CD4-positive, alpha-beta T cell (primary cell): ENCODE results near the gene CHCT1. TPM values are rescaled to one million over a fixed set of nuclear protein-coding genes. Genes with fewer than 3 reads are reported as not detected.
"Not testable (repeated sequence)": the region's sequence is repeated elsewhere in the genome, so short reads cannot be mapped to it uniquely, and the experiment has no call there.

ENCODE experiments used
- ATAC-seq: fragments of 200-7000 bp; cut with Tn5 transposase; one replicate; pipeline ENCODE4 v1.10.0; 2022; ENCODE audit warnings: mild to moderate bottlenecking; ENCODE audit not compliant: poor library complexity
- CTCF ChIA-PET: fragments of 350-600 bp; sonication (Branson Sonifier 250); formaldehyde crosslinking; loops from one replicate; lab custom pipeline; 2021; ENCODE audit warnings: antibody characterized with exemption, inconsistent platforms; lab: Charles Lee
- POLR2A ChIA-PET: fragments of 350-600 bp; sonication (Branson Sonifier 250); formaldehyde crosslinking; loops from one replicate; lab custom pipeline; 2021; ENCODE audit warnings: antibody characterized with exemption, inconsistent platforms; lab: Charles Lee
- DNase-seq, 14 experiments: peaks; one replicate each; pipeline ENCODE4 v3.0.0-alpha.2; 2013 to 2020; ENCODE audit warnings: mixed read lengths in 2 of 14
- H3K27ac ChIP-seq, 2 donors: one replicate each; pipeline versions ENCODE4 v1.5.1 to v1.7.0; 2013; ENCODE audit warnings: low read length in 2 of 2, low read depth in 1 of 2, mild to moderate bottlenecking in 1 of 2
- H3K27me3 ChIP-seq, 2 experiments: 1 replicate in 1 of 2; 2 replicates in 1 of 2; pipeline versions ENCODE4 v1.6.1 to v1.7.0; 2013; ENCODE audit warnings: low read length in 2 of 2, control low read depth in 1 of 2, mild to moderate bottlenecking in 1 of 2, moderate library complexity in 1 of 2; ENCODE audit not compliant: insufficient read depth in 2 of 2, control insufficient read depth in 1 of 2
- H3K36me3 ChIP-seq: one replicate; pipeline ENCODE4 v1.6.1; 2013; ENCODE audit warnings: low read length, control low read depth; ENCODE audit not compliant: insufficient read depth
- H3K4me1 ChIP-seq: one replicate; pipeline ENCODE4 v1.6.1; 2013; ENCODE audit warnings: low read length, control low read depth; ENCODE audit not compliant: insufficient read depth
- H3K4me3 ChIP-seq: one replicate; pipeline ENCODE4 v1.5.1; 2013; ENCODE audit warnings: mild to moderate bottlenecking, low read length, moderate library complexity
- H3K9me3 ChIP-seq, 2 experiments: 1 replicate in 1 of 2; 2 replicates in 1 of 2; pipeline versions ENCODE4 v1.6.1 to v1.7.0; 2013; ENCODE audit warnings: low read length in 2 of 2, mild to moderate bottlenecking in 2 of 2, control low read depth in 1 of 2, moderate library complexity in 1 of 2; ENCODE audit not compliant: control insufficient read depth in 1 of 2, insufficient read depth in 1 of 2
- H3K27ac Mint-ChIP-seq: one replicate; pipeline ENCODE4 v1.8.0; 2020; ENCODE audit warnings: mixed read lengths
- H3K27me3 Mint-ChIP-seq: one replicate; pipeline ENCODE4 v1.8.0; 2021; ENCODE audit warnings: mixed read lengths
- H3K36me3 Mint-ChIP-seq: one replicate; pipeline ENCODE4 v1.8.0; 2021; ENCODE audit warnings: low read depth, mixed read lengths
- H3K4me1 Mint-ChIP-seq: one replicate; pipeline ENCODE4 v1.8.0; 2021; ENCODE audit warnings: low read depth, mixed read lengths
- H3K4me3 Mint-ChIP-seq: one replicate; pipeline ENCODE4 v1.8.0; 2020; ENCODE audit warnings: mild to moderate bottlenecking, mixed read lengths
- H3K9me3 Mint-ChIP-seq: one replicate; pipeline ENCODE4 v1.8.0; 2020; ENCODE audit warnings: mixed read lengths
- CTCF ChIP-seq: fragments of 200-600 bp; IDR thresholded peaks from one replicate; pipeline ENCODE4 v1.8.0; 2022; ENCODE audit warnings: antibody characterized with exemption, mild to moderate bottlenecking
- intact Hi-C, 2 experiments: fragments of 100-400 bp; cut with DNase I in 1 of 2; cut with micrococcal nuclease in 1 of 2; formaldehyde crosslinking; loops; one replicate each; pipeline versions ENCODE4 v1.15.1 to v1.9.0; 2023 to 2025; cut with DNase I, micrococcal nuclease
- polyA plus RNA-seq, 2 donors: library from polyadenylated mRNA; unstranded; fragments of 120-200 nt; gene quantifications; one replicate each; pipeline ENCODE4 v1.2.1, GENCODE V29; 2013
- total RNA-seq, 174 experiments: library from RNA in 2 of 174; stranded (reverse) in 2 of 174; gene quantifications; one replicate each; pipeline ENCODE4 v1.2.3 and lab custom pipeline; 2021 to 2026

CHCT1 gene
- not detected for total RNA-seq
- 0.25 TPM for polyA plus RNA-seq (2013, experiment 1 of 2)
- polyA plus RNA-seq (2013, experiment 2 of 2) = not detected
- 0 to 0.72 (median 0.14) reads per million in 172 experiments for total RNA-seq (lab: John Stamatoyannopoulos, UW)

DNA sequence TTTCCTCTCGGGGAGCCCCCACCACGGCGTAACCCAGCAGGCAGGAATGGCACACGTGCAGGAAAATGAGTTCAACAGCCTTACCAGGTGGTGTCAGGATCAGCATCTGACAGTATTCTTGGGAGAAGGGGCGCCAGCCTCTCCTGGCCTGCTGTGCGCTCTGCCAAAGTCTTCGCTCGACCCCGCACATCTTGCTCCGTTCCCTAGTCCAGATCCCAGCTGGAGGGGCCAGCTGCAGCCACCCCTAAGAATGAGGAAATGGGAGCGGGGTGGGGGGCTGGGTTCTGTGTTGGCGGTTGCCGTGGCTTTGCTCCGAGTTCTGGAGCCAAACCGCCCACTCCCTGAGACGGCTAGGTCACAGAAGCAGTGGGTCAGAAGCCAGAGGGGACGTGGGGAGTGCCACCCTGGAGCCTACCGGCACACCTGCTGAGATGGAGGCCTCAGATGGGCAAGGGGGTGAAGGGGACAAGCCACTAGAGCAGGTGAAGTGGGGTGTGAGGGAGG, at the start of gene CHCT1:
Gene CHCT1, plus strand, starts transcription at position 328 of the 504 bp plus-strand sequence. Its CDS starts 104 bp downstream, at position 432.
- Histone ChIP-seq H3K4me3 (peak within 1 kb of the TSS; percentile 52), H3K36me3 (no peaks in the 10 kb centered on the region), H3K4me1 (peaks cover 13% of the 10 kb centered on the region), H3K27me3 (no peaks in the 10 kb centered on the region), H3K27ac (no peak within 1 kb of the TSS), H3K9me3 (no peaks in the 10 kb centered on the region)
- peaks cover 5% of the 10 kb centered on the region for H3K4me1 Mint-ChIP-seq
- intact Hi-C loops = no loop called here
- no peaks in the 10 kb centered on the region for H3K27me3 Mint-ChIP-seq
- CTCF ChIA-PET = no interaction called here
- no peak for ATAC-seq
- POLR2A ChIA-PET = no interaction called here
- peak within 1 kb of the TSS; percentile 84 for H3K4me3 Mint-ChIP-seq
- no peaks in the 10 kb centered on the region for H3K9me3 Mint-ChIP-seq
- no peaks in the 10 kb centered on the region for H3K36me3 Mint-ChIP-seq
- peak within 1 kb of the TSS; percentile 36 for H3K27ac Mint-ChIP-seq
- no peak for TF ChIP-seq CTCF
- DNase-seq = peak in 2 of 14 experiments; percentile 19 to 26

- ATAC-seq = no peak
- H3K27me3 ChIP-seq = no peaks in the 10 kb centered on the region
- Mint-ChIP-seq H3K27ac (no peak overlapping the region), H3K9me3 (no peaks in the 10 kb centered on the region), H3K4me1 (peaks cover 18% of the 10 kb centered on the region), H3K36me3 (peaks cover under 1% of the 10 kb centered on the region), H3K4me3 (no peak overlapping the region), H3K27me3 (no peaks in the 10 kb centered on the region)
- POLR2A ChIA-PET = interaction anchor here (2.4 kb wide), 1 partner anchor 19 kb away, joined by 9 read pairs; the partner anchor contains the start of gene USP32
- CTCF ChIA-PET = interaction anchor here (0.7 kb wide), 1 partner anchor 17 kb away, joined by 3 read pairs; no protein-coding TSS in a partner anchor
- H3K9me3 ChIP-seq = no peaks in the 10 kb centered on the region
- H3K27ac ChIP-seq = no peak overlapping the region
- no peak overlapping the region for H3K4me3 ChIP-seq
- no peaks in the 10 kb centered on the region for H3K4me1 ChIP-seq
- no peak for DNase-seq
- intact Hi-C loops = no loop called here
- TF ChIP-seq CTCF = no peak
- H3K36me3 ChIP-seq = no peaks in the 10 kb centered on the region
These were observed 49.4 kb upstream of the CHCT1 start for GRCh38 chr17:60372790-60373483.

DNA sequence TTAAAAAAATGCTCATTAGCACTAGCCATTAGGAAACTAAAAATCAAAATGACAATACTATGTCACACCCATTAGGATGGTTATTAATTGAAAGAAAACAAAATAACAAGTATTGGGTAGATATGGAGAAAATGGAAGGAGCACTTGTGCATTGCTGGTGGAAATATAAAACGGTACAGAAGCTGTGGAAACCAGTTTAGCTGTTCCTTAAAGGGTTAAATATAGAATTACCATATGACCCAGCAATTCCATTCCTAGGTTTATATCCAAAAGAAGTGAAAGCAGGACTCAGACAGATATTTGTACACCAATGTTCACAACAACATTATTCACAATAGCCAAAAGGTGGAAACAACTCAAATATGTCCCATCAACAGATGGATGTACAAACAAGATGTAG, 44.1 kb upstream of the CHCT1 start:
- POLR2A ChIA-PET, H3K4me3 Mint-ChIP-seq: not testable (repeated sequence)

DNA sequence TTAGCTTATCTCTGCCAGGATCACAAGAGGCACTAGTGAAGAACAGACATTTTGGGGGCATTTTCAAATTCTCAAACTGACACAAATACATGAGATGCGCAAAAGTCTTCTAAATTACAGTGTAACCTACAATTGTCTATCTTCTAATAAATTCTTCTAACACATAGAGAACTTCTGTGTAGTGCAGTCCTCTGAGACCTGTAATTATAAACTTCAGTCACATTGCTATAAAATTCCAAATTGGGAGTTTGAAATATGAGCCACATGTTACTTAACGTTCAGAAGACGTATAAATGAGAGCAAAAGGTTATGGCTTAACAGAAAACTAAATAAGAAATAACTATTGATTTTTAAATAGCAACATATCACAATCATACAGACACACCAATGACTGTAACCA, 42.8 kb upstream of the CHCT1 start:
- H3K9me3 ChIP-seq, DNase-seq, intact Hi-C loops, H3K9me3 Mint-ChIP-seq, H3K27ac Mint-ChIP-seq, H3K4me1 ChIP-seq, ATAC-seq, H3K36me3 ChIP-seq, H3K4me3 ChIP-seq, H3K27ac ChIP-seq, H3K4me3 Mint-ChIP-seq, CTCF ChIA-PET, POLR2A ChIA-PET, H3K27me3 Mint-ChIP-seq, H3K27me3 ChIP-seq: not testable (repeated sequence)
- Mint-ChIP-seq H3K36me3 (peaks cover 12% of the 10 kb centered on the region), H3K4me1 (peaks cover 11% of the 10 kb centered on the region)

More for the DNA sequence above, 44.1 kb upstream of the CHCT1 start:
- CTCF ChIA-PET, H3K27ac Mint-ChIP-seq, H3K4me1 Mint-ChIP-seq, H3K27me3 Mint-ChIP-seq, ATAC-seq, H3K36me3 ChIP-seq, H3K9me3 Mint-ChIP-seq, DNase-seq, H3K4me3 ChIP-seq, H3K27ac ChIP-seq, H3K4me1 ChIP-seq, H3K27me3 ChIP-seq, H3K9me3 ChIP-seq, intact Hi-C loops: not testable (repeated sequence)
- peaks cover 12% of the 10 kb centered on the region for H3K36me3 Mint-ChIP-seq
